Measurements from ENCODE around the gene AGBL4.
"Not testable (repeated sequence)": the region's sequence is repeated elsewhere in the genome, so short reads cannot be mapped to it uniquely, and the experiment has no call there.

Gene AGBL4

GRCh38 chr1:50038237-50038809, 14.6 kb upstream of the AGBL4 start:
- Histone ChIP-seq H3K36me3 (no peaks in the 10 kb centered on the region), H3K4me3 (no peak overlapping the region), H3K27me3 (no peaks in the 10 kb centered on the region), H3K27ac (no peak overlapping the region), H3K4me1 (no peaks in the 10 kb centered on the region), H3K9me3 (no peaks in the 10 kb centered on the region)
- intact Hi-C loops (cut with DNase I; ENCODE audit: low total_unique reads): no loop called here
- no peak for TF ChIP-seq CTCF (IDR thresholded peaks at IDR 0.05)
- no peak for DNase-seq

GRCh38 chr1:50027794-50028193, 4.0 kb upstream of the AGBL4 start:
- Histone ChIP-seq H3K4me1 (peaks cover 0 to 5% (median 2%) of the 10 kb centered on the region in 4 donors), H3K9me3 (no peaks in the 10 kb centered on the region), H3K4me3 (no peak overlapping the region), H3K27me3 (peaks cover 0 to 14% of the 10 kb centered on the region in 2 donors), H3K27ac (no peak overlapping the region), H3K36me3 (no peaks in the 10 kb centered on the region)
- intact Hi-C loops (cut with DNase I; ENCODE audit: low total_unique reads): no loop called here
- no peak for DNase-seq
- TF ChIP-seq CTCF (IDR thresholded peaks at IDR 0.05): no peak

GRCh38 chr1:49995734-49996133, 28.0 kb downstream of the AGBL4 start:
- H3K27ac ChIP-seq: no peak overlapping the region
- no peak for DNase-seq
- H3K4me1 ChIP-seq: no peaks in the 10 kb centered on the region
- intact Hi-C loops (cut with DNase I; ENCODE audit: low total_unique reads): no loop called here
- H3K4me3 ChIP-seq: no peak overlapping the region
- H3K27me3 ChIP-seq: no peaks in the 10 kb centered on the region
- TF ChIP-seq CTCF (IDR thresholded peaks at IDR 0.05): no peak
- no peaks in the 10 kb centered on the region for H3K36me3 ChIP-seq
- H3K9me3 ChIP-seq: peaks cover 0 to 3% (median 0%) of the 10 kb centered on the region in 3 donors

GRCh38 chr1:49971088-49971487, 52.7 kb downstream of the AGBL4 start:
- DNase-seq: no peak
- no peaks in the 10 kb centered on the region for H3K9me3 ChIP-seq
- no peaks in the 10 kb centered on the region for H3K4me1 ChIP-seq
- TF ChIP-seq CTCF (IDR thresholded peaks at IDR 0.05): no peak
- intact Hi-C loops (cut with DNase I; ENCODE audit: low total_unique reads): no loop called here
- no peaks in the 10 kb centered on the region for H3K27me3 ChIP-seq
- H3K36me3 ChIP-seq: no peaks in the 10 kb centered on the region
- H3K27ac ChIP-seq: no peak overlapping the region
- no peak overlapping the region for H3K4me3 ChIP-seq

GRCh38 chr1:49951385-49951784, 72.4 kb downstream of the AGBL4 start:
- Histone ChIP-seq H3K27ac (no peak overlapping the region), H3K9me3 (no peaks in the 10 kb centered on the region), H3K4me3 (no peak overlapping the region), H3K27me3 (no peaks in the 10 kb centered on the region), H3K4me1 (no peaks in the 10 kb centered on the region), H3K36me3 (no peaks in the 10 kb centered on the region)
- TF ChIP-seq CTCF (IDR thresholded peaks at IDR 0.05): no peak
- DNase-seq: no peak
- intact Hi-C loops (cut with DNase I; ENCODE audit: low total_unique reads): no loop called here

GRCh38 chr1:49915301-49915700, 108.5 kb downstream of the AGBL4 start:
- H3K4me1 ChIP-seq; H3K27ac ChIP-seq; H3K27me3 ChIP-seq; H3K9me3 ChIP-seq; intact Hi-C loops (cut with DNase I; ENCODE audit: low total_unique reads); H3K36me3 ChIP-seq; DNase-seq; H3K4me3 ChIP-seq: not testable (repeated sequence)
